Neural progenitor cell (in vitro differentiated cells): ENCODE measurements around the gene PEX14. TPM values are rescaled to one million over a fixed set of nuclear protein-coding genes. Genes with fewer than 3 reads are reported as not detected.

Source experiments
- DNase-seq: peaks from one replicate; pipeline ENCODE4 v3.0.0-alpha.2; 2016; ENCODE audit warnings: low spot score
- H2AFZ ChIP-seq: fragments of 200-600 bp; sonication (generic); replicated peaks from 2 replicates; pipeline ENCODE4 v1.6.1; 2016; ENCODE audit warnings: antibody characterized with exemption
- H3F3A ChIP-seq: fragments of 200-600 bp; sonication (generic); 2 replicates; pipeline ENCODE4 v1.6.1; 2016; ENCODE audit warnings: antibody characterized with exemption, low read depth
- H3K27ac ChIP-seq: fragments of 200-600 bp; sonication (generic); 2 replicates; pipeline ENCODE4 v1.5.1; 2016; ENCODE audit warnings: mild to moderate bottlenecking
- H3K27me3 ChIP-seq: fragments of 200-600 bp; sonication (generic); 2 replicates; pipeline ENCODE4 v1.6.1; 2016; ENCODE audit warnings: mild to moderate bottlenecking, moderate library complexity
- H3K36me3 ChIP-seq: fragments of 200-600 bp; sonication (generic); 2 replicates; pipeline ENCODE4 v1.5.1; 2016
- H3K4me1 ChIP-seq: fragments of 200-600 bp; sonication (generic); 2 replicates; pipeline ENCODE4 v1.6.1; 2016; ENCODE audit warnings: mixed run types
- H3K4me2 ChIP-seq: fragments of 200-600 bp; sonication (generic); 2 replicates; pipeline ENCODE4 v1.6.1; 2016
- H3K4me3 ChIP-seq: fragments of 200-600 bp; sonication (generic); 2 replicates; pipeline ENCODE4 v1.5.1; 2016
- H3K79me2 ChIP-seq: fragments of 200-600 bp; sonication (generic); 2 replicates; pipeline ENCODE4 v1.6.1; 2016; ENCODE audit warnings: low read depth
- H3K9ac ChIP-seq: fragments of 200-600 bp; sonication (generic); 2 replicates; pipeline ENCODE4 v1.6.1; 2016
- H3K9me3 ChIP-seq: fragments of 200-600 bp; sonication (generic); 2 replicates; pipeline ENCODE4 v1.5.1; 2016; ENCODE audit warnings: low read depth
- H4K20me1 ChIP-seq: fragments of 200-600 bp; sonication (generic); 2 replicates; pipeline ENCODE4 v1.6.1; 2016; ENCODE audit warnings: low read depth
- H3K27ac Mint-ChIP-seq: 3 replicates; pipeline ENCODE4 v1.8.0; 2021; ENCODE audit warnings: mixed read lengths
- H3K27me3 Mint-ChIP-seq: 2 replicates; pipeline ENCODE4 v1.8.0; 2022; ENCODE audit warnings: low read depth, mild to moderate bottlenecking, inconsistent platforms, moderate library complexity, mixed read lengths; ENCODE audit not compliant: insufficient read depth
- H3K36me3 Mint-ChIP-seq: 3 replicates; pipeline ENCODE4 v1.8.0; 2021; ENCODE audit warnings: mixed read lengths
- H3K4me1 Mint-ChIP-seq: 3 replicates; pipeline ENCODE4 v1.8.0; 2021; ENCODE audit warnings: mixed read lengths
- H3K4me3 Mint-ChIP-seq: 3 replicates; pipeline ENCODE4 v1.8.0; 2021; ENCODE audit warnings: mild to moderate bottlenecking, moderate library complexity, mixed read lengths
- H3K9me3 Mint-ChIP-seq: 3 replicates; pipeline ENCODE4 v1.8.0; 2020; ENCODE audit warnings: mixed read lengths
- CTCF ChIP-seq: fragments of 200-600 bp; sonication (generic); IDR thresholded peaks from 2 replicates; pipeline ENCODE4 v1.5.1; 2017; ENCODE audit warnings: antibody characterized with exemption, mild to moderate bottlenecking
- EZH2 ChIP-seq: fragments of 200-600 bp; sonication (generic); IDR thresholded peaks from 2 replicates; pipeline ENCODE4 v1.6.1; 2017; ENCODE audit warnings: antibody characterized with exemption, mild to moderate bottlenecking, moderate library complexity
- EZH2phosphoT487 ChIP-seq: fragments of 200-600 bp; sonication (generic); IDR thresholded peaks from 2 replicates; pipeline ENCODE4 v1.6.1; 2017; ENCODE audit warnings: antibody characterized with exemption
- total RNA-seq: library from RNA; depleted of rRNA; stranded (reverse); fragments of >200 nt; gene quantifications from 2 replicates; pipeline ENCODE4 v1.2.3, GENCODE V29; 2015; ENCODE audit warnings: low replicate concordance

The PEX14 gene
- total RNA-seq, 1 donor from 2014 or later, result 9.3 TPM

DNA sequence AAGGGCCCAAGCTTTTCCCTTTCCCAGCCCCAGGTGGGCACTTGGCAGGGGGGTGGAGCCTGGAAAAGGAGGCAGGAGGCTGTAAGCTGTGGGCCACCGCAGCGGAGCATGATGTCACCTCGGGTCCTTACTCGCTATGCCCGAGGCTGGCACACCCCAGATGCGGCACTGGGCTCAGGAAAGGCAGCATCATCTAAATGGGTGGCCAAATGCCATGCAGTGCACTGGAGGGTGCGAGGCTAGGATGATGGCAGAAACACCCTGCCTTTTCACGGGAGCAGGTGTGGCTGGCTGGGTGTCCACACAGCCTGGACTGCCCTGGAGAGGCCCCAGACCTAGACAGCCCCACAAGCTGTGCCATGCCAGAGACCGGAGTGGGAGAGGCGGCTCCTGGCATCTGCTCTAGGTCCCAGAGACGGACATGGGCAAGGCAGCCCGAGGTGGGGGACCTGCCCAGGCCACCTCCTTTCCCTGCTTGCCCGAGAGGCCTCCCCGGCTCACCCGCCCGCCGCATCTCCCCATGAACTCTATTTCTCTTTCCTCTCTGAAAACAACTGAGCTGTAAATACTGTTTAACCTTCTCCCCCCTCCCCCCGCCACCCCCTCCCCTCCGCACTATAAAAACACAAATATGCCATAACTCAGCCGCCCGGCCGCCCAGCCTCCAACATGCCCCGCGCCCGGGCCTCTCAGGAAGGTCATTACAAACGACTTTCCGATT, 197.0 kb downstream of the PEX14 start:
- H3F3A ChIP-seq, result peaks cover 17% of the 10 kb centered on the region
- no peaks in the 10 kb centered on the region for H3K79me2 ChIP-seq
- no peaks in the 10 kb centered on the region for H3K27me3 ChIP-seq
- peaks cover 37% of the 10 kb centered on the region for H4K20me1 ChIP-seq
- H3K4me2 ChIP-seq, result no peak overlapping the region
- Mint-ChIP-seq H3K36me3 (no peaks in the 10 kb centered on the region), H3K27me3 (peaks cover 5% of the 10 kb centered on the region), H3K27ac (peak overlapping the region; percentile 80), H3K4me3 (no peak overlapping the region), H3K9me3 (no peaks in the 10 kb centered on the region), H3K4me1 (peaks cover 63% of the 10 kb centered on the region)
- H3K4me3 ChIP-seq, result no peak overlapping the region
- H2AFZ ChIP-seq, result no peak overlapping the region
- no peak overlapping the region for H3K27ac ChIP-seq
- no peaks in the 10 kb centered on the region for H3K9me3 ChIP-seq
- TF ChIP-seq CTCF, result no peak
- TF ChIP-seq EZH2, result no peak
- no peak for TF ChIP-seq EZH2phosphoT487
- DNase-seq, result no peak
- no peaks in the 10 kb centered on the region for H3K36me3 ChIP-seq
- no peak overlapping the region for H3K9ac ChIP-seq
- H3K4me1 ChIP-seq, result peaks cover 47% of the 10 kb centered on the region

DNA sequence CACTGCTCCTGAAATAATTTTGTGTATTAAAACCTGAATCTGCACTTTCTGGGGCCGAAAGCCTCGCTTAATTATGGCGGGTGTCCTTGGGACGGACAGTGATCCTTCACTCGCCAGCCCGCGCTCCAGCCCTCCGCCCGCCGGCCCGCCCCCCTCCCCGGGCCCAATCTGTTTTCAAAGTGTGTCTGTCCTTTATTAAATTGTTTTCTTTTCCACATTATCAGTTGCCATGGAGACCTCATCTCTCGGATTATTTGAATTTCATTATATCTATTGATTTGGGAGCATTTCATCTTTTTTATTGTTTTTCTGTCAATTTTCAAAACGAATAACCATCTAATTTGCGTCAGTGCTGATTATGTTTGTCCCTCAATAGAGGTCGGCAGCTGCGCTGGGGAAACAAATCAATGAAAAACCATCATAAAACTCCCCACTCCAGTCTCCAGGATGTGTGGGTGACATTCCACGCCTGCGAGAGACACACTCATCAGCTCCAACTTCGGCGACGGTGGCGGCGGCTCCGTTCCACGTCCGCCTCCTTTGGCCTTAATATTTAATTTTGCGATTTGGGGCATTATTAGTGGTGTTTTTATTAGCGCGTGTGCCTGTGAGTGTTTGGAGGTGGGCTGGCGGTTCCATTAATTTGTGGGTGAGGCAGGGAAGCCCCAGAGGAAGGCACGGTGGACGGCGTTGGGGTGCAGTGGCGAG, 197.7 kb downstream of the PEX14 start:
- Mint-ChIP-seq H3K9me3 (no peaks in the 10 kb centered on the region), H3K27me3 (peaks cover 2% of the 10 kb centered on the region), H3K36me3 (no peaks in the 10 kb centered on the region), H3K4me3 (no peak overlapping the region), H3K27ac (peak overlapping the region; percentile 80), H3K4me1 (peaks cover 63% of the 10 kb centered on the region)
- Histone ChIP-seq H2AFZ (no peak overlapping the region), H3K27ac (no peak overlapping the region), H3K9me3 (no peaks in the 10 kb centered on the region), H4K20me1 (peaks cover 37% of the 10 kb centered on the region), H3K4me1 (peaks cover 50% of the 10 kb centered on the region), H3K4me3 (no peak overlapping the region), H3K27me3 (no peaks in the 10 kb centered on the region), H3K36me3 (no peaks in the 10 kb centered on the region), H3K9ac (no peak overlapping the region), H3F3A (peaks cover 22% of the 10 kb centered on the region), H3K4me2 (no peak overlapping the region), H3K79me2 (no peaks in the 10 kb centered on the region)
- no peak for DNase-seq
- TF ChIP-seq EZH2phosphoT487, result no peak
- TF ChIP-seq CTCF, result no peak
- no peak for TF ChIP-seq EZH2

- H3K9ac ChIP-seq, result no peak overlapping the region
- H4K20me1 ChIP-seq, result peaks cover 37% of the 10 kb centered on the region
- no peaks in the 10 kb centered on the region for H3K9me3 ChIP-seq
- no peak overlapping the region for H2AFZ ChIP-seq
- no peaks in the 10 kb centered on the region for H3K9me3 Mint-ChIP-seq
- H3K36me3 ChIP-seq, result no peaks in the 10 kb centered on the region
- H3F3A ChIP-seq, result peaks cover 23% of the 10 kb centered on the region
- H3K27ac Mint-ChIP-seq, result peak overlapping the region; percentile 79
- no peak for DNase-seq
- H3K4me3 ChIP-seq, result no peak overlapping the region
- H3K27me3 ChIP-seq, result no peaks in the 10 kb centered on the region
- no peak overlapping the region for H3K27ac ChIP-seq
- H3K27me3 Mint-ChIP-seq, result peaks cover 7% of the 10 kb centered on the region
- no peaks in the 10 kb centered on the region for H3K36me3 Mint-ChIP-seq
- H3K4me1 Mint-ChIP-seq, result peaks cover 66% of the 10 kb centered on the region
- H3K4me3 Mint-ChIP-seq, result no peak overlapping the region
- H3K79me2 ChIP-seq, result no peaks in the 10 kb centered on the region
- TF ChIP-seq CTCF, result no peak
- no peak for TF ChIP-seq EZH2
- no peak for TF ChIP-seq EZH2phosphoT487
- H3K4me2 ChIP-seq, result no peak overlapping the region
- H3K4me1 ChIP-seq, result peaks cover 50% of the 10 kb centered on the region
Observed at GRCh38 chr1:10673109-10673711, 198.5 kb downstream of the PEX14 start.
